Transverse colon (tissue), 4 donors: ENCODE data around the gene ZNF90. TPM values are rescaled to one million over a fixed set of nuclear protein-coding genes. Genes with fewer than 3 reads are reported as not detected.
"Not testable (repeated sequence)": the region's sequence is repeated elsewhere in the genome, so short reads cannot be mapped to it uniquely, and the experiment has no call there.

ENCODE experiments used
- DNase-seq: peaks from one replicate; pipeline ENCODE4 v3.0.0-alpha.2; 2019
- H3K27ac ChIP-seq, 4 donors: fragments of 200-600 bp; sonication (generic); 2 replicates each; pipeline ENCODE4 v1.5.1; 2016 to 2018; ENCODE audit warnings: inconsistent platforms in 4 of 4
- H3K27me3 ChIP-seq: fragments of 200-600 bp; sonication (generic); 2 replicates; pipeline ENCODE4 v1.5.1; 2017; ENCODE audit warnings: inconsistent platforms
- H3K36me3 ChIP-seq, 4 donors: fragments of 200-600 bp; sonication (generic); 2 replicates each; pipeline ENCODE4 v1.5.1; 2017 to 2019; ENCODE audit warnings: inconsistent platforms in 4 of 4
- H3K4me1 ChIP-seq, 4 donors: fragments of 200-600 bp; sonication (generic); 2 replicates each; pipeline ENCODE4 v1.5.1; 2017 to 2020; ENCODE audit warnings: inconsistent platforms in 4 of 4
- H3K4me3 ChIP-seq, 4 donors: fragments of 200-600 bp; sonication (generic); 1 replicate in 1 of 4; 2 replicates in 3 of 4; pipeline versions ENCODE4 v1.5.1 to v1.6.1; 2017 to 2019; ENCODE audit warnings: inconsistent platforms in 4 of 4
- H3K9me3 ChIP-seq, 2 donors: fragments of 200-600 bp; sonication (generic); 2 replicates each; pipeline ENCODE4 v1.5.1; 2017 to 2019; ENCODE audit warnings: inconsistent platforms in 2 of 2
- CTCF ChIP-seq, 5 experiments: fragments of 200-600 bp in 3 of 5; fragments of 450-650 bp in 2 of 5; sonication (generic) in 3 of 5; IDR thresholded peaks; 1 replicate in 2 of 5; 2 replicates in 3 of 5; pipeline ENCODE4 v1.5.1; 2016 to 2017; ENCODE audit warnings: antibody characterized with exemption in 5 of 5, inconsistent platforms in 3 of 5, mild to moderate bottlenecking in 2 of 5, moderate library complexity in 1 of 5
- EP300 ChIP-seq: sonication (generic); formaldehyde crosslinking; IDR thresholded peaks from one replicate; pipeline ENCODE4 v1.6.1; 2017; ENCODE audit warnings: antibody characterized with exemption, low read depth
- POLR2A ChIP-seq: fragments of 450-650 bp; IDR thresholded peaks from one replicate; pipeline ENCODE4 v1.6.1; 2016; ENCODE audit warnings: antibody characterized with exemption, mild to moderate bottlenecking, moderate library complexity
- POLR2AphosphoS5 ChIP-seq, 3 donors: sonication (generic); formaldehyde crosslinking; IDR thresholded peaks; one replicate each; pipeline ENCODE4 v1.6.1; 2016; ENCODE audit warnings: antibody characterized with exemption in 3 of 3
- WGBS, 2 donors: methylation state at CpG; one replicate each; pipeline ENCODE4 v1.1.5; 2018; ENCODE audit warnings: low coverage in 1 of 2; 5-methylcytosine and 5-hydroxymethylcytosine counted together
- in situ Hi-C, 4 donors: fragments of 200-750 bp; cut with MboI; loops; one replicate each; pipeline versions ENCODE4 v1.15.0 to v1.15.1; 2017; ENCODE audit warnings: low sequenced_read_pairs in 3 of 4, low pct_ligation_motif_present in 1 of 4, low pct_unique_long_range_greater_than_20kb in 1 of 4
- intact Hi-C: fragments of 100-400 bp; cut with DNase I; formaldehyde crosslinking; loops from one replicate; pipeline ENCODE4 v1.15.1; 2023; ENCODE audit warnings: low total_unique reads
- total RNA-seq, 4 donors: library from RNA; depleted of rRNA; stranded (reverse); fragments of >200 nt; gene quantifications; one replicate each; pipeline ENCODE4 v1.1.0, GENCODE V29; 2016

Gene ZNF90
- total RNA-seq, 4 donors from 2014 or later, result 3.4 to 24.5 (median 7.0) TPM

GRCh38 chr19:20102097-20102496 is 24.3 kb downstream of the ZNF90 start:
- H3K4me3 ChIP-seq, result no peak overlapping the region
- in situ Hi-C loops, result no loop called here
- no peak for TF ChIP-seq POLR2A
- TF ChIP-seq EP300, result no peak
- no peak for TF ChIP-seq CTCF (IDR thresholded peaks at IDR 0.05)
- TF ChIP-seq POLR2AphosphoS5 (IDR thresholded peaks at IDR 0.05), result no peak
- peaks cover 0 to 14% (median 3%) of the 10 kb centered on the region in 4 donors for H3K36me3 ChIP-seq
- no peak overlapping the region for H3K27ac ChIP-seq
- no peaks in the 10 kb centered on the region for H3K4me1 ChIP-seq
- 93% methylated on average over 2 to 3 of the region's 3 CpGs for WGBS, 2 donors
- DNase-seq, result no peak
- peaks cover 40 to 42% of the 10 kb centered on the region in 2 donors for H3K9me3 ChIP-seq
- no peaks in the 10 kb centered on the region for H3K27me3 ChIP-seq
- intact Hi-C loops, result loop anchor here (5.0 kb wide), 1 partner anchor 880 kb away; no protein-coding TSS in a partner anchor

- Histone ChIP-seq H3K36me3 (peaks cover 0 to 17% (median 3%) of the 10 kb centered on the region in 4 donors), H3K4me1 (no peaks in the 10 kb centered on the region), H3K27ac (no peak overlapping the region), H3K9me3 (peaks cover 42 to 47% of the 10 kb centered on the region in 2 donors), H3K4me3 (no peak overlapping the region), H3K27me3 (no peaks in the 10 kb centered on the region)
- no peak for DNase-seq
- 90% methylated on average over 4 to 5 of the region's 5 CpGs for WGBS, 2 donors
- in situ Hi-C loops (no loop called here), intact Hi-C loops (loop anchor here (5.0 kb wide), 1 partner anchor 879 kb away; no protein-coding TSS in a partner anchor)
- TF ChIP-seq POLR2A, result no peak
- TF ChIP-seq POLR2AphosphoS5 (IDR thresholded peaks at IDR 0.05), result no peak
- no peak for TF ChIP-seq EP300
- no peak for TF ChIP-seq CTCF (IDR thresholded peaks at IDR 0.05)
Measured at GRCh38 chr19:20103091-20103740, 25.4 kb downstream of the ZNF90 start.

- Histone ChIP-seq H3K27ac (no peak overlapping the region), H3K27me3 (no peaks in the 10 kb centered on the region), H3K36me3 (peaks cover 0 to 21% (median 8%) of the 10 kb centered on the region in 4 donors), H3K4me1 (no peaks in the 10 kb centered on the region), H3K4me3 (no peak overlapping the region), H3K9me3 (peaks cover 39 to 50% of the 10 kb centered on the region in 2 donors)
- DNase-seq, result no peak
- intact Hi-C loops, result no loop called here
- in situ Hi-C loops, result no loop called here
- TF ChIP-seq POLR2AphosphoS5 (IDR thresholded peaks at IDR 0.05) (no peak), EP300 (no peak), CTCF (IDR thresholded peaks at IDR 0.05) (no peak), POLR2A (no peak)
- WGBS, 2 donors, result 69 to 100% methylated on average over 1 to 3 of the region's 3 CpGs
Measured at GRCh38 chr19:20107301-20107700, 29.5 kb downstream of the ZNF90 start.

- Histone ChIP-seq H3K36me3 (peaks cover 0 to 46% (median 24%) of the 10 kb centered on the region in 4 donors), H3K9me3 (peaks cover 92 to 97% of the 10 kb centered on the region in 2 donors)
- H3K4me3 ChIP-seq, in situ Hi-C loops, H3K27me3 ChIP-seq, intact Hi-C loops, H3K4me1 ChIP-seq, H3K27ac ChIP-seq, DNase-seq: not testable (repeated sequence)
- WGBS, 2 donors, result 94% methylated on average over 6 of the region's 6 CpGs
Measured at GRCh38 chr19:20118064-20118839, 40.5 kb downstream of the ZNF90 start.
